Natural killer cell treated with Interleukin-12 subunit alpha and Interleukin-12 subunit beta and Interleukin-15 and Interleukin-18, amount 100 ng/mL, for 72 hours (primary cell): ENCODE measurements around the gene MARCHF2. TPM values are rescaled to one million over a fixed set of nuclear protein-coding genes. Genes with fewer than 3 reads are reported as not detected.

Experiments used
- ATAC-seq, 2 donors: fragments of 150-1000 bp; cut with Tn5 transposase in 1 of 2; sonication (Bioruptor Pico), chemical (Tn5 transposase) in 1 of 2; 2 replicates each; pipeline ENCODE4 v1.10.0; 2021
- DNase-seq: peaks from one replicate; pipeline ENCODE4 v3.0.0; 2022; ENCODE audit warnings: low spot score
- H3K27ac Mint-ChIP-seq, 2 donors: 1 replicate in 1 of 2; 2 replicates in 1 of 2; pipeline ENCODE4 v1.8.0; 2022; ENCODE audit warnings: mixed read lengths in 2 of 2, mild to moderate bottlenecking in 1 of 2, moderate library complexity in 1 of 2
- H3K27me3 Mint-ChIP-seq, 2 donors: 1 replicate in 1 of 2; 2 replicates in 1 of 2; pipeline ENCODE4 v1.8.0; 2022; ENCODE audit warnings: mixed read lengths in 2 of 2
- H3K36me3 Mint-ChIP-seq: one replicate; pipeline ENCODE4 v1.8.0; 2022; ENCODE audit warnings: mixed read lengths
- H3K4me1 Mint-ChIP-seq, 2 donors: 1 replicate in 1 of 2; 2 replicates in 1 of 2; pipeline ENCODE4 v1.8.0; 2022; ENCODE audit warnings: low read depth in 2 of 2, mixed read lengths in 2 of 2, mild to moderate bottlenecking in 1 of 2
- H3K4me3 Mint-ChIP-seq: one replicate; pipeline ENCODE4 v1.8.0; 2022; ENCODE audit warnings: mixed read lengths
- H3K9me3 Mint-ChIP-seq: 2 replicates; pipeline ENCODE4 v1.8.0; 2022; ENCODE audit warnings: mixed read lengths
- total RNA-seq, 2 donors: library from RNA; stranded (reverse); gene quantifications; one replicate each; pipeline ENCODE4 v1.2.3, GENCODE V29; 2022

Gene MARCHF2
- total RNA-seq, 2 donors from 2014 or later = 13.7 to 17.0 TPM

GRCh38 chr19:8458380-8458779 lies 45.3 kb downstream of the MARCHF2 start:
- DNase-seq = no peak
- ATAC-seq = no peak
- H3K27me3 Mint-ChIP-seq = no peaks in the 10 kb centered on the region
- H3K4me3 Mint-ChIP-seq = peak overlapping the region; percentile 23
- H3K36me3 Mint-ChIP-seq = peaks cover 19% of the 10 kb centered on the region
- peaks cover 57 to 80% of the 10 kb centered on the region in 2 donors for H3K4me1 Mint-ChIP-seq
- H3K9me3 Mint-ChIP-seq = no peaks in the 10 kb centered on the region
- H3K27ac Mint-ChIP-seq = peak overlapping the region; percentile 19 to 31

GRCh38 chr19:8459095-8459494 lies 46.0 kb downstream of the MARCHF2 start:
- Mint-ChIP-seq H3K9me3 (no peaks in the 10 kb centered on the region), H3K27ac (peak overlapping the region in 1 of 2 donors; percentile 31), H3K36me3 (peaks cover 19% of the 10 kb centered on the region), H3K27me3 (no peaks in the 10 kb centered on the region), H3K4me1 (peaks cover 54 to 73% of the 10 kb centered on the region in 2 donors), H3K4me3 (peak overlapping the region; percentile 10)
- ATAC-seq (no peak), DNase-seq (no peak)

DNA sequence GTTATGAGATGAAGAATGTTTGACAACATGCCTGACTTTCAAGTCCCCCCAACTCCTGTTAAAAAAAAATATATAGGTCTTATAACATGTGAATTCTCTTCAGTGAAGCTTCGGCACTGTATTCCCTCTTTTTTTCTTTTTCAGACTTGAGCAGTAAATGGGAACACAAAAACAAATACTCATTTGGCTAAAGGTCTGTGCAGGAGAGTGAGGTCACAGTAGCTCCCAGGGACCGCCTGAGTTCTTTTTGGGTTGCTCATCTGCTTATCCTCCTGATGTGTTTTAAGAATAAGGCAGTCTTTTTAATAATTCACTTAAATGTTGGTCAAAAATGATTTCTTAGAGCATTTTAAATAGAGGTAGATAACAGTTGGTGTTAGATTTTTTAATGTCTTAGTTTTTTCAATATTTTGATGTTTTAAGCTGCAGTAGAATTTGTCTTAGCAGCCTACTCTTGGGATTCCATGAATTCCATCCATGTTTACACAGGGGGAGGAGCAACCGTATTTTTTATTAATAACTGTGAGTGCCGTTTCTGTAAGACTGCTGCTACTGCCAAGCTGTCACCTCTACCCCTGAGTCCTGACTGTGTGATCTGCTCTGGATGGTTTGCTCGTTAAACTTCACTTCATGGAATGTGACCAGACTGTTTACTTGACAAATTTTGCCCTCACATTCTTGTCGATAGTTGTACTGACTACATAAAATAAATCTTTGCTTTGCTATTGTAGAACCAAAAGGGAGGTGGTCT lies 46.6 kb downstream of the MARCHF2 start:
- peak overlapping the region; percentile 57 for H3K4me3 Mint-ChIP-seq
- peaks cover 21% of the 10 kb centered on the region for H3K36me3 Mint-ChIP-seq
- no peaks in the 10 kb centered on the region for H3K9me3 Mint-ChIP-seq
- H3K27me3 Mint-ChIP-seq = no peaks in the 10 kb centered on the region
- ATAC-seq = no peak
- DNase-seq = no peak
- peaks cover 48 to 69% of the 10 kb centered on the region in 2 donors for H3K4me1 Mint-ChIP-seq
- peak overlapping the region; percentile 31 to 53 for H3K27ac Mint-ChIP-seq

- peaks cover 45 to 64% of the 10 kb centered on the region in 2 donors for H3K4me1 Mint-ChIP-seq
- peaks cover 27% of the 10 kb centered on the region for H3K36me3 Mint-ChIP-seq
- H3K27me3 Mint-ChIP-seq = no peaks in the 10 kb centered on the region
- H3K9me3 Mint-ChIP-seq = no peaks in the 10 kb centered on the region
- no peak for DNase-seq
- H3K27ac Mint-ChIP-seq = peak overlapping the region; percentile 31 to 53
- peak in 1 of 2 donors; percentile 68 for ATAC-seq
- H3K4me3 Mint-ChIP-seq = peak overlapping the region; percentile 57
These were observed 47.6 kb downstream of the MARCHF2 start for GRCh38 chr19:8460516-8461298.

GRCh38 chr19:8461376-8461775 lies 48.3 kb downstream of the MARCHF2 start:
- peak overlapping the region in 1 of 2 donors; percentile 31 for H3K27ac Mint-ChIP-seq
- H3K9me3 Mint-ChIP-seq = no peaks in the 10 kb centered on the region
- ATAC-seq = no peak
- peaks cover 46 to 61% of the 10 kb centered on the region in 2 donors for H3K4me1 Mint-ChIP-seq
- H3K27me3 Mint-ChIP-seq = no peaks in the 10 kb centered on the region
- H3K36me3 Mint-ChIP-seq = peaks cover 28% of the 10 kb centered on the region
- DNase-seq = no peak
- no peak overlapping the region for H3K4me3 Mint-ChIP-seq

DNA sequence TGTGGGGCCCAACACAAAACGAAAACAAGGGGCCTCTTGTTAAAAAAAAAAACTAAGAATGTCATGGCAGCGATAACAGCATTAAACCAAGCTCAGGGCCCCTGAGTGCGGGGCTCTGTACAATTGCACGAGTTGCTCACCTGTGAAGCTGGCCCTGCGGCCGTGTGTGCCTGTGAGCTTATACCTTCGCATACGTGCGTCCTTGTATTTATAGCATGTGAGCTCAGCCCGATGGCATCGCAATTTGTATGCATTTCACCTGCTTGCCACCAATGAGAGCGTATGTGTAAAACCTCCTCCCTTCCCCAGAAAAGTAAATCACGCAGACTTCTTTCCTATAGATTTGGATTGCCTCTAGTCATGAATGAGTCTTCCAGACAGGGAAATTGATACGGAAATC lies 48.8 kb downstream of the MARCHF2 start:
- Mint-ChIP-seq H3K36me3 (peaks cover 29% of the 10 kb centered on the region), H3K9me3 (no peaks in the 10 kb centered on the region), H3K4me3 (no peak overlapping the region), H3K4me1 (peaks cover 44 to 58% of the 10 kb centered on the region in 2 donors), H3K27ac (no peak overlapping the region), H3K27me3 (no peaks in the 10 kb centered on the region)
- ATAC-seq (no peak), DNase-seq (no peak)

- no peak for DNase-seq
- no peaks in the 10 kb centered on the region for H3K27me3 Mint-ChIP-seq
- H3K4me3 Mint-ChIP-seq = no peak overlapping the region
- ATAC-seq = no peak
- H3K27ac Mint-ChIP-seq = no peak overlapping the region
- no peaks in the 10 kb centered on the region for H3K9me3 Mint-ChIP-seq
- peaks cover 49 to 60% of the 10 kb centered on the region in 2 donors for H3K4me1 Mint-ChIP-seq
- peaks cover 35% of the 10 kb centered on the region for H3K36me3 Mint-ChIP-seq
These were observed 49.5 kb downstream of the MARCHF2 start for GRCh38 chr19:8462571-8462970.

DNA sequence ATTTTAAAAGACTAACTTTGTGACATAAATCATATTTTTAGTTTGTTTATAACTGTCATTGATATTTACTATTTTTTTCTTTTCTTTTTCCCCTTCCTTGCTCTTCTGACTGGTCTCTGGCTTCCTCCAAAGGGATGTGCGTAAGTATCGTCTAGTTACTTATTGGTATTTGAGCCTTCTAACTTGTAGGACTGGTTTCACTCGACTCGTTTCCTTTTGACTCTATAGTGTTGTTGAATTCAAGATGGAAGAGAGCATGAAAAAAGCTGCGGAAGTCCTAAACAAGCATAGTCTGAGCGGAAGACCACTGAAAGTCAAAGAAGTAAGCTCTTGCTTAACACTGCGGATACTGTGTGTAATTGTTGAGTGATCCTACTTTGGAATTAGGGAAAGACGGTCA lies 50.3 kb downstream of the MARCHF2 start:
- Mint-ChIP-seq H3K9me3 (no peaks in the 10 kb centered on the region), H3K27me3 (no peaks in the 10 kb centered on the region), H3K27ac (no peak overlapping the region), H3K4me1 (peaks cover 49 to 59% of the 10 kb centered on the region in 2 donors), H3K4me3 (no peak overlapping the region), H3K36me3 (peaks cover 41% of the 10 kb centered on the region)
- ATAC-seq (no peak), DNase-seq (no peak)

- peaks cover 47 to 52% of the 10 kb centered on the region in 2 donors for H3K4me1 Mint-ChIP-seq
- no peak for DNase-seq
- peak overlapping the region in 1 of 2 donors; percentile 68 for H3K27ac Mint-ChIP-seq
- no peak overlapping the region for H3K4me3 Mint-ChIP-seq
- no peak for ATAC-seq
- no peaks in the 10 kb centered on the region for H3K27me3 Mint-ChIP-seq
- H3K9me3 Mint-ChIP-seq = no peaks in the 10 kb centered on the region
- peaks cover 55% of the 10 kb centered on the region for H3K36me3 Mint-ChIP-seq
These were observed 52.9 kb downstream of the MARCHF2 start for GRCh38 chr19:8466018-8466417.

GRCh38 chr19:8468124-8468523 lies 55.0 kb downstream of the MARCHF2 start:
- no peak overlapping the region for H3K27ac Mint-ChIP-seq
- no peak for DNase-seq
- no peak overlapping the region for H3K4me3 Mint-ChIP-seq
- no peaks in the 10 kb centered on the region for H3K9me3 Mint-ChIP-seq
- peaks cover 29 to 35% of the 10 kb centered on the region in 2 donors for H3K4me1 Mint-ChIP-seq
- ATAC-seq = no peak
- H3K27me3 Mint-ChIP-seq = no peaks in the 10 kb centered on the region
- H3K36me3 Mint-ChIP-seq = peaks cover 46% of the 10 kb centered on the region

DNA sequence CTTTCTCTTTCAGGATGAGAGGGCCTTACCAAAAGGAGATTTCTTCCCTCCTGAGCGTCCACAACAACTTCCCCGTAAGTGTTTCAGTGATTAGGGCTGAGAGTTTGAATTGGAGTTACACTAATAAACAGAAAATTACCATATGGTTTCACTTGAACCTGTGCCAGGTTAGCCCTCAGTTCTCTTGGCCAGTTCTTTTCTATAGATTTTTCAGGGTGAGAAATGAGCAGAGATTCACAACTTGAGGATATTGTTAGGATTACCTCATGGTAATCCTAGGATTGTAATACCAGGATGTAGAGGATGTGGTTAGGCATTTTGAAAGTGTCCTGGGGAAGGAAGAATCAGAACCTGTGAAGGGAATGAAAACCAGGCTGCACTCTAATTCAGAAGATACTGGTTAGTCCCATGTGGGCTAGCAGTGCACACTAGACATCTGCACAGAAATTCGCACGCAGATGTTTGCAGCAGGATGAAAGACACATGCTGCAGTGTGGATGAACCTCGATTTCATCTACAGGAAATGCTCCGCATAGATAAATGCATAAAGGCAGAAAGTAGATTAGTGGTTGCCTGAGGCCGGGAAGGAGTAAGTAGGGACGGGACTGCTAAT lies 55.8 kb downstream of the MARCHF2 start:
- H3K4me3 Mint-ChIP-seq = no peak overlapping the region
- no peaks in the 10 kb centered on the region for H3K9me3 Mint-ChIP-seq
- H3K4me1 Mint-ChIP-seq = peaks cover 31 to 42% of the 10 kb centered on the region in 2 donors
- ATAC-seq (no peak), DNase-seq (no peak)
- no peak overlapping the region for H3K27ac Mint-ChIP-seq
- peaks cover 46% of the 10 kb centered on the region for H3K36me3 Mint-ChIP-seq
- H3K27me3 Mint-ChIP-seq = no peaks in the 10 kb centered on the region

- Mint-ChIP-seq H3K36me3 (peaks cover 43% of the 10 kb centered on the region), H3K9me3 (no peaks in the 10 kb centered on the region), H3K4me3 (no peak overlapping the region), H3K4me1 (peaks cover 34 to 44% of the 10 kb centered on the region in 2 donors), H3K27me3 (no peaks in the 10 kb centered on the region), H3K27ac (no peak overlapping the region)
- ATAC-seq (no peak), DNase-seq (no peak)
These were observed 56.7 kb downstream of the MARCHF2 start for GRCh38 chr19:8469613-8470368.
